ENCODE measurements around the gene LSM4. TPM values are rescaled to one million over a fixed set of nuclear protein-coding genes. Genes with fewer than 3 reads are reported as not detected.

Gene LSM4
- total and polyA plus RNA-seq, 2 of the 13 experiments (the other 11 are each of a cell fraction or from before 2014, with no cell fraction given): 65.8 to 166 TPM

DNA sequence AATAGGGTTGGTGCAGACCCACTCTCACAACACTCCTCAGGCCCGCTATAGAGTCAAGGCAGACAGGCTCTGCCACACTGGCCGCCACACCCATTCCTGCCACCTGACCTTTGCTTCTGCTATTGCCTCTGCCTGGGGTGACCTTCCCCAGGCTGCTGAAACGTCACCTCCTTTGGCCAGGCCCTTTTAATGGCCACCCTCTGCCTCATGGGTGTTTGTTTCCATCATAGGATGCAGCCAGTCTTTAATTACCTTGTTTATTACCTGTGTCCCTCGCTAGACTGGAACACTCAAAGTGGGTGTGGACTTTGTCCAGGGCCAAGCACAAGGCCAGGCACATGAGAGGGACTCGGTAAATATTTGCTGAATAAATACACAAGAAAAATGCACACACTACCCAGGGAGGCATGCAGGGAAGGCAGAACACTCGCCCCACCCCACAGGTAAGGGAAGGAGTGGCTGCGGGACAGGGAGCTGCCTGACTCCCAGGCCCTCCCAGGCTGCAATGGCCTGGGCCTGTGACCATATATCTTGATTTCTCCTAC, 3.2 kb downstream of the LSM4 start (continued):
- TF ChIP-seq, protein P1, sequence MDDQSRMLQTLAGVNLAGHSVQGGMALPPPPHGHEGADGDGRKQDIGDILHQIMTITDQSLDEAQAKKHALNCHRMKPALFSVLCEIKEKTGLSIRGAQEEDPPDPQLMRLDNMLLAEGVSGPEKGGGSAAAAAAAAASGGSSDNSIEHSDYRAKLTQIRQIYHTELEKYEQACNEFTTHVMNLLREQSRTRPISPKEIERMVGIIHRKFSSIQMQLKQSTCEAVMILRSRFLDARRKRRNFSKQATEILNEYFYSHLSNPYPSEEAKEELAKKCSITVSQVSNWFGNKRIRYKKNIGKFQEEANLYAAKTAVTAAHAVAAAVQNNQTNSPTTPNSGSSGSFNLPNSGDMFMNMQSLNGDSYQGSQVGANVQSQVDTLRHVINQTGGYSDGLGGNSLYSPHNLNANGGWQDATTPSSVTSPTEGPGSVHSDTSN (CRISPR knock-in tag; IDR thresholded peaks at IDR 0.05; ENCODE audit: borderline replicate concordance): no peak
- TF ChIP-seq ZFP90 (CRISPR knock-in tag; IDR thresholded peaks at IDR 0.05; ENCODE audit: borderline replicate concordance): no peak
- TF ChIP-seq EEA1 (CRISPR knock-in tag; IDR thresholded peaks at IDR 0.05; ENCODE audit: borderline replicate concordance): no peak
- TF ChIP-seq, protein P2, sequence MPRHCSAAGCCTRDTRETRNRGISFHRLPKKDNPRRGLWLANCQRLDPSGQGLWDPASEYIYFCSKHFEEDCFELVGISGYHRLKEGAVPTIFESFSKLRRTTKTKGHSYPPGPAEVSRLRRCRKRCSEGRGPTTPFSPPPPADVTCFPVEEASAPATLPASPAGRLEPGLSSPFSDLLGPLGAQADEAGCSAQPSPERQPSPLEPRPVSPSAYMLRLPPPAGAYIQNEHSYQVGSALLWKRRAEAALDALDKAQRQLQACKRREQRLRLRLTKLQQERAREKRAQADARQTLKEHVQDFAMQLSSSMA (CRISPR knock-in tag; IDR thresholded peaks at IDR 0.05): no peak
- TF ChIP-seq, protein P3, sequence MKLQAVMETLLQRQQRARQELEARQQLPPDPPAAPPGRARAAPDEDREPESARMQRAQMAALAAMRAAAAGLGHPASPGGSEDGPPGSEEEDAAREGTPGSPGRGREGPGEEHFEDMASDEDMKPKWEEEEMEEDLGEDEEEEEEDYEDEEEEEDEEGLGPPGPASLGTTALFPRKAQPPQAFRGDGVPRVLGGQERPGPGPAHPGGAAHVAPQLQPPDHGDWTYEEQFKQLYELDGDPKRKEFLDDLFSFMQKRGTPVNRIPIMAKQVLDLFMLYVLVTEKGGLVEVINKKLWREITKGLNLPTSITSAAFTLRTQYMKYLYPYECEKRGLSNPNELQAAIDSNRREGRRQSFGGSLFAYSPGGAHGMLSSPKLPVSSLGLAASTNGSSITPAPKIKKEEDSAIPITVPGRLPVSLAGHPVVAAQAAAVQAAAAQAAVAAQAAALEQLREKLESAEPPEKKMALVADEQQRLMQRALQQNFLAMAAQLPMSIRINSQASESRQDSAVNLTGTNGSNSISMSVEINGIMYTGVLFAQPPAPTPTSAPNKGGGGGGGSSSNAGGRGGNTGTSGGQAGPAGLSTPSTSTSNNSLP (IDR thresholded peaks at IDR 0.05; ENCODE audit: low read depth, low read length): peak; percentile 37; the same call in 1 of the 2 replicates
- TF ChIP-seq, protein P4, sequence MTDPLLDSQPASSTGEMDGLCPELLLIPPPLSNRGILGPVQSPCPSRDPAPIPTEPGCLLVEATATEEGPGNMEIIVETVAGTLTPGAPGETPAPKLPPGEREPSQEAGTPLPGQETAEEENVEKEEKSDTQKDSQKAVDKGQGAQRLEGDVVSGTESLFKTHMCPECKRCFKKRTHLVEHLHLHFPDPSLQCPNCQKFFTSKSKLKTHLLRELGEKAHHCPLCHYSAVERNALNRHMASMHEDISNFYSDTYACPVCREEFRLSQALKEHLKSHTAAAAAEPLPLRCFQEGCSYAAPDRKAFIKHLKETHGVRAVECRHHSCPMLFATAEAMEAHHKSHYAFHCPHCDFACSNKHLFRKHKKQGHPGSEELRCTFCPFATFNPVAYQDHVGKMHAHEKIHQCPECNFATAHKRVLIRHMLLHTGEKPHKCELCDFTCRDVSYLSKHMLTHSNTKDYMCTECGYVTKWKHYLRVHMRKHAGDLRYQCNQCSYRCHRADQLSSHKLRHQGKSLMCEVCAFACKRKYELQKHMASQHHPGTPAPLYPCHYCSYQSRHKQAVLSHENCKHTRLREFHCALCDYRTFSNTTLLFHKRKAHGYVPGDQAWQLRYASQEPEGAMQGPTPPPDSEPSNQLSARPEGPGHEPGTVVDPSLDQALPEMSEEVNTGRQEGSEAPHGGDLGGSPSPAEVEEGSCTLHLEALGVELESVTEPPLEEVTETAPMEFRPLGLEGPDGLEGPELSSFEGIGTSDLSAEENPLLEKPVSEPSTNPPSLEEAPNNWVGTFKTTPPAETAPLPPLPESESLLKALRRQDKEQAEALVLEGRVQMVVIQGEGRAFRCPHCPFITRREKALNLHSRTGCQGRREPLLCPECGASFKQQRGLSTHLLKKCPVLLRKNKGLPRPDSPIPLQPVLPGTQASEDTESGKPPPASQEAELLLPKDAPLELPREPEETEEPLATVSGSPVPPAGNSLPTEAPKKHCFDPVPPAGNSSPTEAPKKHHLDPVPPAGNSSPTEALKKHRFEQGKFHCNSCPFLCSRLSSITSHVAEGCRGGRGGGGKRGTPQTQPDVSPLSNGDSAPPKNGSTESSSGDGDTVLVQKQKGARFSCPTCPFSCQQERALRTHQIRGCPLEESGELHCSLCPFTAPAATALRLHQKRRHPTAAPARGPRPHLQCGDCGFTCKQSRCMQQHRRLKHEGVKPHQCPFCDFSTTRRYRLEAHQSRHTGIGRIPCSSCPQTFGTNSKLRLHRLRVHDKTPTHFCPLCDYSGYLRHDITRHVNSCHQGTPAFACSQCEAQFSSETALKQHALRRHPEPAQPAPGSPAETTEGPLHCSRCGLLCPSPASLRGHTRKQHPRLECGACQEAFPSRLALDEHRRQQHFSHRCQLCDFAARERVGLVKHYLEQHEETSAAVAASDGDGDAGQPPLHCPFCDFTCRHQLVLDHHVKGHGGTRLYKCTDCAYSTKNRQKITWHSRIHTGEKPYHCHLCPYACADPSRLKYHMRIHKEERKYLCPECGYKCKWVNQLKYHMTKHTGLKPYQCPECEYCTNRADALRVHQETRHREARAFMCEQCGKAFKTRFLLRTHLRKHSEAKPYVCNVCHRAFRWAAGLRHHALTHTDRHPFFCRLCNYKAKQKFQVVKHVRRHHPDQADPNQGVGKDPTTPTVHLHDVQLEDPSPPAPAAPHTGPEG (CRISPR knock-in tag; IDR thresholded peaks at IDR 0.05): no peak
- TF ChIP-seq NR2F1 (CRISPR knock-in tag; IDR thresholded peaks at IDR 0.05): peak in 1 of 2 experiments; percentile 48; a peak in 3 of 4 replicates
- TF ChIP-seq, protein P5, sequence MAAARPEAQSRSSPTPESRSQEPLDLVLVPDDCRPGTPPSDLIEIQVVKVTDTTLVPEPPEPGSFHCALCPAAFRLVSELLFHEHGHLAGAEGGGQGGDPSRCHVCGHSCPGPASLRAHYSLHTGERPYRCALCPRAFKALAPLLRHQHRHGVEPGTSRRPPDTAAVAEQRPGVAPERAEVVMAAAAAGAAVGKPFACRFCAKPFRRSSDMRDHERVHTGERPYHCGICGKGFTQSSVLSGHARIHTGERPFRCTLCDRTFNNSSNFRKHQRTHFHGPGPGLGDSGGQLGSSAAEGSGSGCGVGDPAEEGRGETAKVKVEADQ (CRISPR knock-in tag; IDR thresholded peaks at IDR 0.05; ENCODE audit: borderline replicate concordance): no peak
- peak; percentile 81; the same call in 1 of the 2 replicates for TF ChIP-seq NFKBIZ (CRISPR knock-in tag; IDR thresholded peaks at IDR 0.05)
- TF ChIP-seq ZNF709 (CRISPR knock-in tag; IDR thresholded peaks at IDR 0.05): no peak; the same call in 1 of the 2 replicates
- TF ChIP-seq HMG20B (CRISPR knock-in tag; conservative IDR thresholded peaks at IDR 0.05): no peak
- no peak for TF ChIP-seq EHMT2 (IDR thresholded peaks at IDR 0.05; ENCODE audit: borderline replicate concordance, low read depth, low read length)
- TF ChIP-seq ZNF343 (CRISPR knock-in tag; IDR thresholded peaks at IDR 0.05): peak; percentile 67; the same call in 1 of the 2 replicates
- peak; percentile 59; the same call in 1 of the 2 replicates for TF ChIP-seq ZNF441 (CRISPR knock-in tag; IDR thresholded peaks at IDR 0.05; ENCODE audit: borderline replicate concordance)
- no peak for TF ChIP-seq KMT2A (CRISPR knock-in tag; IDR thresholded peaks at IDR 0.05)
- no peak for TF ChIP-seq ZNF558 (CRISPR knock-in tag; IDR thresholded peaks at IDR 0.05; ENCODE audit: borderline replicate concordance)
